SK-N-SH treated with all-trans-retinoic acid at 6 μM for 48 hours (cell line): ENCODE results near the gene KCTD1.

Source experiments
- ATAC-seq: fragments of 200-7000 bp; cut with Tn5 transposase; 3 replicates; pipeline ENCODE4 v1.9.1; 2020; ENCODE audit warnings: mild to moderate bottlenecking, moderate library complexity
- BACH2 ChIP-seq: fragments of 250-450 bp; sonication (Bioruptor Pico); IDR thresholded peaks from 2 replicates; pipeline ENCODE4 v1.9.0; 2021; ENCODE audit warnings: mild to moderate bottlenecking, borderline replicate concordance
- CREB5 ChIP-seq: fragments of 250-450 bp; sonication (Bioruptor Pico); IDR thresholded peaks from 2 replicates; pipeline ENCODE4 v1.5.1; 2020; ENCODE audit warnings: low read depth, mild to moderate bottlenecking, moderate library complexity
- CSRNP3 ChIP-seq: fragments of 250-450 bp; sonication (Bioruptor Pico); IDR thresholded peaks from 2 replicates; pipeline ENCODE4 v1.5.1; 2021; ENCODE audit warnings: mild to moderate bottlenecking, moderate library complexity
- ESRRG ChIP-seq: fragments of 250-450 bp; sonication (Bioruptor Pico); IDR thresholded peaks from 2 replicates; pipeline ENCODE4 v1.6.1; 2021; ENCODE audit warnings: mild to moderate bottlenecking
- GLIS3 ChIP-seq: fragments of 250-450 bp; sonication (Bioruptor Pico); IDR thresholded peaks from 2 replicates; pipeline ENCODE4 v1.5.0; 2020; ENCODE audit warnings: mild to moderate bottlenecking, moderate library complexity
- ISL1 ChIP-seq: fragments of 250-450 bp; sonication (Bioruptor Pico); IDR thresholded peaks from 2 replicates; pipeline ENCODE4 v2.1.2; 2022; ENCODE audit warnings: mild to moderate bottlenecking, moderate library complexity
- OSR1 ChIP-seq: fragments of 250-450 bp; sonication (Bioruptor Pico); IDR thresholded peaks from 2 replicates; pipeline ENCODE4 v1.8.0; 2022; ENCODE audit warnings: moderate library complexity, mild to moderate bottlenecking, inconsistent platforms
- POU6F1 ChIP-seq: fragments of 250-450 bp; sonication (Bioruptor Pico); IDR thresholded peaks from 2 replicates; pipeline ENCODE4 v1.8.0; 2021; ENCODE audit warnings: low read depth, mild to moderate bottlenecking, moderate library complexity, borderline replicate concordance
- PPARA ChIP-seq: fragments of 250-450 bp; sonication (Bioruptor Pico); IDR thresholded peaks from 2 replicates; pipeline ENCODE4 v1.5.0; 2020; ENCODE audit warnings: mild to moderate bottlenecking, borderline replicate concordance
- TCF4 ChIP-seq: fragments of 250-450 bp; sonication (Bioruptor Pico); IDR thresholded peaks from 2 replicates; pipeline ENCODE4 v1.8.0; 2021; ENCODE audit warnings: mild to moderate bottlenecking, moderate library complexity, borderline replicate concordance
- TOX ChIP-seq: fragments of 250-450 bp; sonication (Bioruptor Pico); IDR thresholded peaks from 2 replicates; pipeline ENCODE4 v1.8.0; 2021; ENCODE audit warnings: mild to moderate bottlenecking, moderate library complexity, borderline replicate concordance
- ZC3H10 ChIP-seq: fragments of 250-450 bp; sonication (Bioruptor Pico); IDR thresholded peaks from 2 replicates; pipeline ENCODE4 v1.5.1; 2021; ENCODE audit warnings: mild to moderate bottlenecking, moderate library complexity
- ZFP3 ChIP-seq: fragments of 250-450 bp; sonication (Bioruptor Pico); IDR thresholded peaks from 2 replicates; pipeline ENCODE4 v1.5.0; 2020; ENCODE audit warnings: mild to moderate bottlenecking, moderate library complexity
- ZFP30 ChIP-seq: fragments of 450-650 bp; formaldehyde crosslinking; IDR thresholded peaks from 2 replicates; pipeline ENCODE4 v1.5.0; 2022; ENCODE audit warnings: mild to moderate bottlenecking, moderate library complexity
- ZNF565 ChIP-seq: fragments of 450-650 bp; formaldehyde crosslinking; conservative IDR thresholded peaks from 2 replicates; pipeline ENCODE4 v1.5.0; 2020; ENCODE audit warnings: low read depth, mild to moderate bottlenecking, moderate library complexity
- ZNF8 ChIP-seq: fragments of 450-650 bp; formaldehyde crosslinking; IDR thresholded peaks from 2 replicates; pipeline ENCODE4 v1.5.0; 2020; ENCODE audit warnings: mild to moderate bottlenecking, moderate library complexity
- TF ChIP-seq, protein P1 (sequence below): fragments of 250-450 bp; sonication (Bioruptor Pico); IDR thresholded peaks from 2 replicates; pipeline ENCODE4 v1.8.0; 2020; ENCODE audit warnings: mild to moderate bottlenecking, moderate library complexity, borderline replicate concordance

KCTD1 gene

GRCh38 chr18:26454192-26454591, 94.2 kb downstream of the KCTD1 start:
- TF ChIP-seq ZFP30 (CRISPR knock-in tag) (no peak), ISL1 (CRISPR knock-in tag) (no peak), ZFP3 (CRISPR knock-in tag) (no peak), POU6F1 (CRISPR knock-in tag) (no peak), CREB5 (CRISPR knock-in tag) (no peak), GLIS3 (CRISPR knock-in tag) (no peak), ZNF8 (no peak), BACH2 (CRISPR knock-in tag) (no peak), PPARA (no peak), TCF4 (no peak), OSR1 (no peak)
- TF ChIP-seq, protein P1, sequence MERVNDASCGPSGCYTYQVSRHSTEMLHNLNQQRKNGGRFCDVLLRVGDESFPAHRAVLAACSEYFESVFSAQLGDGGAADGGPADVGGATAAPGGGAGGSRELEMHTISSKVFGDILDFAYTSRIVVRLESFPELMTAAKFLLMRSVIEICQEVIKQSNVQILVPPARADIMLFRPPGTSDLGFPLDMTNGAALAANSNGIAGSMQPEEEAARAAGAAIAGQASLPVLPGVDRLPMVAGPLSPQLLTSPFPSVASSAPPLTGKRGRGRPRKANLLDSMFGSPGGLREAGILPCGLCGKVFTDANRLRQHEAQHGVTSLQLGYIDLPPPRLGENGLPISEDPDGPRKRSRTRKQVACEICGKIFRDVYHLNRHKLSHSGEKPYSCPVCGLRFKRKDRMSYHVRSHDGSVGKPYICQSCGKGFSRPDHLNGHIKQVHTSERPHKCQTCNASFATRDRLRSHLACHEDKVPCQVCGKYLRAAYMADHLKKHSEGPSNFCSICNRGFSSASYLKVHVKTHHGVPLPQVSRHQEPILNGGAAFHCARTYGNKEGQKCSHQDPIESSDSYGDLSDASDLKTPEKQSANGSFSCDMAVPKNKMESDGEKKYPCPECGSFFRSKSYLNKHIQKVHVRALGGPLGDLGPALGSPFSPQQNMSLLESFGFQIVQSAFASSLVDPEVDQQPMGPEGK (CRISPR knock-in tag), result no peak
- ATAC-seq, result no peak

DNA sequence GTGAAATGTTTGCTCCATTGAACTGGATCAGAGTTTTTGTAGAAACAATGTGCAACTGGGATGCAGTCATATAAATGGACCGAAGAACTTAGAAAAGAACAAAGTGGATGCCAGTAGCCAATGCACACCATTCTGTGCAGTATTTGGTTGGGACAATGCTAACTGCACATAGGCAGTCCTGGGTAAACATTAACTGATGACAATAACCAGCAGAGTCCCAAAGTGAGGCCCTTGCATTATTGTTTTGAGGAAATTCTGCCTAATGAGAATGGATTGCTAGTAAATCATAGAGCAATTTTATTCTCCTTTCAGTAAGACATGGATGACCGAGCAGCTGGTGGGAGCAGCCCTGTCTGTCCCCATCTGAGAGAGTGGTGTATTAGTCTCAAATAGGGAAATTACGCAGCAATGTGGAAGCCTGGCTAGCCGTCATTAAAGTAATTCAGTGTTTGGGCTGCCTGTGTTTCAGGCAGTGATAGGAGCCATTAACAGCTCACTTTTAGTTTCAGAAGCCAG, 94.9 kb downstream of the KCTD1 start:
- TF ChIP-seq POU6F1 (CRISPR knock-in tag) (no peak), CREB5 (CRISPR knock-in tag) (no peak), TCF4 (no peak), TOX (CRISPR knock-in tag) (no peak), GLIS3 (CRISPR knock-in tag) (no peak), ESRRG (CRISPR knock-in tag) (no peak), ZNF565 (CRISPR knock-in tag) (no peak), BACH2 (CRISPR knock-in tag) (no peak), CSRNP3 (no peak)
- TF ChIP-seq, all 23 proteins: peak for 0
- no peak for ATAC-seq

DNA sequence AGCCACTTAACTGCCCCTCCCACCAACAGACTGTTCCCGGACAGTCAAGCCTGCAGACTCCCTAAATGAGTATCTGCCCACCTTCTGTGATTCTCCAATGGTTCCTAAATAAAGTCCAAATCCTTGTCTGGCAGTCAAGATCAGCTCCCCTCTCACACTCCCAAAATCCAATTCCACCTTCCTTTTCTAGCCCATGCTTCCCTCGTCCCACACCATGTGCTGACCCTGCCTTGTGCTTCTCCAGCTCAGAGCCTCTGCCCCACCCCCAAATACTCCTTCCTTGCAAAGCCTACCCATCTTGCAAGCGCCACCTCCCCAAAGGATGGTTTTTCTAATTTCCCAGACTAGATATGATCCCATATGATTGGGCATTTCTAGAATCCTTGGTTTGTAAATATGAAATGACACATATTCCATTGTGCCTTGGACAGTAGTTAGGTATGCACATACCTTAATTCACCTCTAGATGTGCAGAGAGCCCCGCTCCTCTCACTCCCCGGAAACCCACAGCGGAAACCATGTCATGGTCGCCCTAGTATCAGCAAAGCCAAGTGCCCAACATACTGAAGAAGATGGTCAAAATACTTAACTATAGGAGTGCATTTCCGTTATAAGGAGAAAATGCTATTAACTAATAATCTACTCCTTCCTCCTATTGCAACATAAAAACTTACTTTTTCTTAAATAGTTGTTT, 97.2 kb downstream of the KCTD1 start:
- no peak for ATAC-seq
- TF ChIP-seq CREB5 (CRISPR knock-in tag), result no peak
- no peak for TF ChIP-seq ZC3H10 (CRISPR knock-in tag)
- TF ChIP-seq OSR1, result no peak
- TF ChIP-seq TOX (CRISPR knock-in tag), result no peak
- no peak for TF ChIP-seq GLIS3 (CRISPR knock-in tag)
- no peak for TF ChIP-seq ZNF565 (CRISPR knock-in tag)
